KG1 (cell line): ENCODE results near the gene LRP2.

Source experiments
- DNase-seq: peaks from one replicate; lab custom pipeline; 2025; lab: John Stamatoyannopoulos, UW

Gene LRP2

GRCh38 chr2:169090133-169090820 lies 272.1 kb downstream of the LRP2 start:
- no peak for DNase-seq

DNA sequence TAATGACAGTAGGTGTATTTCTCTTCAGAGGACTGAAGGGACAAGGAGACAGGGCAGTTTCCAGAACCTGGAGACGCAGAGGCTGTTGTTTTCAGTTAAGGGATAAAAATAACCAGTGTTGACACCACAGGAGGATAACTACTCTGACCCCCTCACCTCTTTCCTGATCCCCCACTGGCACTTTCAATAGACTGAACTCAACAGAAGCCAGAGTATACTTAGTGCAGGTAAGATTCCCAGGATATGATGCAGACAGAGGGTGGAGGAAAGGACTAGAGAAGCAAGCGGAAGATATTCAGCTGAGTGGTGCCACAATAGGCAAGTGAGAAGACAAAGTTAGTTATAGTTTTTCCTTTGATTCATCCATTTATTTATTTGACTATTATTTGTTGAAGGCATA lies 273.2 kb downstream of the LRP2 start:
- no peak for DNase-seq

- DNase-seq: no peak
These were observed 274.5 kb downstream of the LRP2 start for GRCh38 chr2:169087757-169088379.

DNA sequence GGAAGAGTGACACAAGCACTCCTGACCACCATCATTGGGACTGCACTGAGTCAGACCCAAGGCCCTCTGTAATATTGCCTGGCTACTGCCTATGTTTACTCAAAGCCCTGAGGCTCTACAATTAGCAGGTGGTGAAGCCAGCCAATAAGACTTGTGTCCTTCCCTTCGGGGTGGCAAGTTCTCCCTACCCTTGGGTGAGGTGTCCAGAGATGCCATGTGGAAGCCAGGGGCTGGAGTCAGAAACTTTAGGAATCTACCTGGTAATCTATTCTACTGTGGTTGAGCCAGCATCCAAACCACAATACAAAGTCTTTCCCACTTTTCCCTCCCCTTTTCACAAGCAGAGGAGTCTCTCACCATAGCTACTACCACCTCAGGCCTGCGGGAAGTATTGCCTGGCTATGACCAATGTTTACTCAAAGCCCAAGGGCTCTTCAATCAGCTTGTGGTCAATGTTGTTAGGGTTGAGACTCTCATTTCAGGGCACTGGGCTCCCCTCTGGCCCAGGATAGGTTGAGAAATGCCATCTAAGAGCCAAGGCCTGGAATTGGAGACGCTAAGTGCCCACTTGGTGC lies 275.4 kb downstream of the LRP2 start:
- no peak for DNase-seq

- DNase-seq: no peak
These were observed 279.3 kb downstream of the LRP2 start for GRCh38 chr2:169082995-169083394.

- no peak for DNase-seq
These were observed 280.8 kb downstream of the LRP2 start for GRCh38 chr2:169081551-169081950.

DNA sequence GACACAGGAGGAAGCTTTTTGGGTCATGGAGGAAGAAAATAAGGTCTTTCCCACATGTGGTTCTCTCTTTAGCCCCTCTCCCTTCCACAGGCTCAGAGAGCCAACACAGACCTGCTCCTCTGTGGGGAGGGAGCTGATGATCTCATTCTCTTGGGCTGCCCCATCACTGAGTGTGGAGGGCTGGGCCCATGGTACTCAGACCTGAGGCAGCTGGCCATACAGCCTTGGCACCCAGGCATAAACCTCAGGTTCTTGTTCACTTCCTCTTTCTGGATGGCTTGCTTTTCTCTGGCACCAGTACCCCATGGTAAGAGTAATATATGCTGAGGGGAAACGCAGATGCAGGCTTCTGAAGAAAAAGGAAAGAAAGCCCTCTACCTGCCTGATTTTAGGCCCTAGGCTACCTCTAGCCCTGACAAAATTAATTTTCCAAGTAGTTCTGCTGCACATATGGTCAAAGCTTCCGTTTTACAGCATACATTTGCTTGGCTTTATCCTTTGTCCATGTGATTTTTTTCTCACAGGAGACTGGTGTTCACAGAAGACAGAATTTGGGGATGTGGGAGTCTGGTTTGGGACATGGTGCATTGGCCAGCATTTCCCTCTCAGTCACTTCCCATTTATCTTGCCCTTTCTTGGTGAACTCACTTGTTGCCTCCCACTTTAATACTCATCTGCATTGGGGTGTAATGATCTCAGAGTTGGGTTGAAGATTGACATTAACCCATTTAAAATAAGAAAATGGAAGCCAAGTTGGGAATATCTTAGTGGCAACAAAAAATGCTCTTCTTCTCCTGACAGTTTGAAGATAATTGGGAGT lies 281.9 kb downstream of the LRP2 start:
- DNase-seq: no peak

DNA sequence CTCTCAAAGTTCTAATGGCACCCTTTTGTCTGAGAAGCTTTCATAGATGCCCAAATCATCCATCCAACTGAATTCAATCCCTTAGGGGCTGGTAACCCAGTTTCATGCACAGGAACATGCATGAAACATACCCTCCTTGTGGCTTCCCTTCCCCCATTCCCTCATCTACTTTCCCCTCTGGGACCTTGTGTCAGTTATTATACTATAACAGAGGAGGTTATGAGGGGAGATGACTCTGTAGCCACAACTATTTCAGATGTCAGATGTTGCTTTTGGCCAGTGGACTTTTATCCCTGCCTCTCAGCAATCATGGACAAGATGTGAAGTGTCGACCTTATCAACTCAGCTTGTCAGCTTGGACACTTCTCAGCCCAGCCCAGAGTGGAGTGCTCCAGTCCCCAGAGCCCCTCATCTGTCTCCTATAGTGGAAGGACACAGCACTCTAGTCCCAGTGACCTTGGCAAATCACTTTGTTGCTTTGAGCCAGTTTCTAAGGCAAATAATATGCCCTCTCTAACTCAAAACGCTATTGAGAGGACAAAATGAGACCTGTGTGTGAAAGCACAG lies 284.6 kb downstream of the LRP2 start:
- no peak for DNase-seq
